ENCODE measurements around the gene CENPX.

Gene CENPX

GRCh38 chr17:81976332-81977210 lies 46.1 kb downstream of the CENPX start:
- peaks cover 10% of the 10 kb centered on the region for H3K36me3 Mint-ChIP-seq (ENCODE audit: low read depth)
- peaks cover 11% of the 10 kb centered on the region for H3K27me3 Mint-ChIP-seq (ENCODE audit: low read depth)
- peak overlapping the region; percentile 98 for H3K4me3 Mint-ChIP-seq
- H3K27ac Mint-ChIP-seq, result peak overlapping the region; percentile 98
- peaks cover 4% of the 10 kb centered on the region for H3K9me3 Mint-ChIP-seq
- peaks cover 22% of the 10 kb centered on the region for H3K4me1 Mint-ChIP-seq (ENCODE audit: low read depth)
- DNase-seq (ENCODE audit: low spot score), result peak; percentile 27

GRCh38 chr17:81973432-81973831 lies 49.2 kb downstream of the CENPX start:
- Mint-ChIP-seq H3K36me3 (ENCODE audit: low read depth) (no peaks in the 10 kb centered on the region), H3K9me3 (peaks cover 4% of the 10 kb centered on the region), H3K27me3 (ENCODE audit: low read depth) (peaks cover 11% of the 10 kb centered on the region), H3K27ac (no peak overlapping the region), H3K4me3 (no peak overlapping the region), H3K4me1 (ENCODE audit: low read depth) (peaks cover 5% of the 10 kb centered on the region)
- no peak for DNase-seq (ENCODE audit: low spot score)

- no peaks in the 10 kb centered on the region for H3K9me3 Mint-ChIP-seq
- DNase-seq (ENCODE audit: low spot score), result no peak
- H3K36me3 Mint-ChIP-seq (ENCODE audit: low read depth), result no peaks in the 10 kb centered on the region
- no peak overlapping the region for H3K27ac Mint-ChIP-seq
- peaks cover 12% of the 10 kb centered on the region for H3K27me3 Mint-ChIP-seq (ENCODE audit: low read depth)
- H3K4me3 Mint-ChIP-seq, result no peak overlapping the region
- H3K4me1 Mint-ChIP-seq (ENCODE audit: low read depth), result peaks cover 4% of the 10 kb centered on the region
Observed at GRCh38 chr17:81968850-81969812, 53.5 kb downstream of the CENPX start.
